Lung (tissue), 12 donors: Measurements from ENCODE around the gene PPP1R13B. TPM values are rescaled to one million over a fixed set of nuclear protein-coding genes. Genes with fewer than 3 reads are reported as not detected.

Experiments used
- ATAC-seq: fragments of 200-7000 bp; cut with Tn5 transposase; one replicate; pipeline ENCODE4 v1.9.1; 2020; ENCODE audit warnings: moderate number of reproducible peaks; ENCODE audit not compliant: insufficient read depth, low FRiP score
- DNase-seq, 3 donors: peaks; one replicate each; pipeline ENCODE4 v3.0.0-alpha.2; 2013 to 2017
- H3K27ac ChIP-seq, 2 donors: one replicate each; pipeline ENCODE4 v1.5.1; 2013; ENCODE audit warnings: mild to moderate bottlenecking in 2 of 2, moderate library complexity in 2 of 2, control low read depth in 1 of 2, inconsistent platforms in 1 of 2, low read depth in 1 of 2, low read length in 1 of 2
- H3K27me3 ChIP-seq, 3 donors: one replicate each; pipeline ENCODE4 v1.5.1; 2013; ENCODE audit warnings: low read length in 2 of 3; ENCODE audit not compliant: control insufficient read depth in 3 of 3, insufficient read depth in 3 of 3
- H3K36me3 ChIP-seq, 4 donors: one replicate each; pipeline ENCODE4 v1.5.1; 2013; ENCODE audit warnings: low read length in 4 of 4, mild to moderate bottlenecking in 1 of 4, moderate library complexity in 1 of 4; ENCODE audit not compliant: control insufficient read depth in 4 of 4, insufficient read depth in 4 of 4
- H3K4me1 ChIP-seq, 5 donors: one replicate each; pipeline ENCODE4 v1.5.1; 2013; ENCODE audit warnings: low read length in 5 of 5, mild to moderate bottlenecking in 2 of 5, moderate library complexity in 1 of 5; ENCODE audit not compliant: control insufficient read depth in 5 of 5, insufficient read depth in 5 of 5
- H3K4me3 ChIP-seq: one replicate; pipeline ENCODE4 v1.5.1; 2013; ENCODE audit warnings: mild to moderate bottlenecking, control low read depth, moderate library complexity
- H3K9ac ChIP-seq, 2 donors: one replicate each; pipeline ENCODE4 v1.5.1; 2013; ENCODE audit warnings: low read length in 2 of 2, control low read depth in 1 of 2; ENCODE audit not compliant: insufficient read depth in 1 of 2
- H3K9me3 ChIP-seq, 4 donors: one replicate each; pipeline ENCODE4 v1.5.1; 2013; ENCODE audit warnings: low read length in 3 of 4, mild to moderate bottlenecking in 1 of 4, moderate library complexity in 1 of 4; ENCODE audit not compliant: control insufficient read depth in 4 of 4, insufficient read depth in 3 of 4
- CTCF ChIP-seq: IDR thresholded peaks from 2 replicates; pipeline ENCODE4 v1.5.1; 2012; ENCODE audit warnings: mild to moderate bottlenecking; ENCODE audit errors: control extremely low read depth, extremely low read depth
- WGBS, 2 donors: extraction: QIAGEN DNeasy Blood & Tissue Kit; methylation state at CpG; one replicate each; pipeline ENCODE4 v1.1.7; 2013; 5-methylcytosine and 5-hydroxymethylcytosine counted together
- polyA plus RNA-seq, 2 donors: library from polyadenylated mRNA; stranded (reverse); fragments of 200-250 nt; gene quantifications; one replicate each; pipeline ENCODE4 v1.2.1, GENCODE V29; 2013
- total RNA-seq, 2 donors: library from RNA; depleted of rRNA in 1 of 2; stranded (reverse); fragments of >200 nt in 1 of 2; gene quantifications; one replicate each; pipeline ENCODE4 v1.2.1, GENCODE V29; 2014 to 2021
- donor health status: control.
- donor health status: control.
- donor health status: Bipolar disorder and iron deficiency.
- donor health status: healthy.
- donor health status: DM: yes; HTN: yes; CAD: no.

PPP1R13B gene
- total and polyA plus RNA-seq, 4 donors = 12.0 to 66.6 (median 38.4) TPM

- Histone ChIP-seq H3K9me3 (no peaks in the 10 kb centered on the region), H3K4me3 (peak overlapping the region; percentile 82), H3K27me3 (peaks cover 0 to 23% (median 17%) of the 10 kb centered on the region in 3 donors), H3K36me3 (peaks cover 0 to 1% (median 0%) of the 10 kb centered on the region in 4 donors), H3K27ac (peak overlapping the region; percentile 87 to 94), H3K9ac (no peak overlapping the region), H3K4me1 (peaks cover 0 to 12% (median 8%) of the 10 kb centered on the region in 5 donors)
- DNase-seq = no peak
- no peak for TF ChIP-seq CTCF
- ATAC-seq = no peak
- WGBS, 2 donors = 26 to 40% methylated on average over 52 to 57 of the region's 57 CpGs
Measured at GRCh38 chr14:103848175-103849077, 1.1 kb upstream of the PPP1R13B start.

- TF ChIP-seq CTCF = no peak
- H3K27ac ChIP-seq = peak overlapping the region; percentile 93
- DNase-seq (peak in 2 of 3 donors; percentile 38 to 50), ATAC-seq (peak; percentile 45)
- H3K9ac ChIP-seq = peak overlapping the region in 1 of 2 donors; percentile 85
- H3K4me1 ChIP-seq = peaks cover 0 to 12% (median 8%) of the 10 kb centered on the region in 5 donors
- WGBS, 2 donors = 1 to 2% methylated on average over 42 to 95 of the region's 95 CpGs
- peaks cover 0 to 23% (median 17%) of the 10 kb centered on the region in 3 donors for H3K27me3 ChIP-seq
- peaks cover 0 to 5% (median under 1%) of the 10 kb centered on the region in 4 donors for H3K36me3 ChIP-seq
- H3K4me3 ChIP-seq = peak overlapping the region; percentile 91
- no peaks in the 10 kb centered on the region for H3K9me3 ChIP-seq
Measured at GRCh38 chr14:103846543-103847450, 578 bp downstream of the PPP1R13B start.

GRCh38 chr14:103846097-103846496 is 1.3 kb downstream of the PPP1R13B start:
- 28 to 33% methylated on average over 8 of the region's 8 CpGs for WGBS, 2 donors
- H3K9ac ChIP-seq = peak overlapping the region in 1 of 2 donors; percentile 85

More at GRCh38 chr14:103846097-103846496, 1.3 kb downstream of the PPP1R13B start:
- no peaks in the 10 kb centered on the region for H3K9me3 ChIP-seq
- no peak for TF ChIP-seq CTCF
- H3K4me1 ChIP-seq = peaks cover 0 to 12% (median 8%) of the 10 kb centered on the region in 5 donors
- ATAC-seq = no peak
- H3K4me3 ChIP-seq = peak overlapping the region; percentile 22
- H3K36me3 ChIP-seq = peaks cover 0 to 5% (median under 1%) of the 10 kb centered on the region in 4 donors
- H3K27me3 ChIP-seq = peaks cover 0 to 23% (median 17%) of the 10 kb centered on the region in 3 donors
- peak overlapping the region in 1 of 2 donors; percentile 93 for H3K27ac ChIP-seq
- DNase-seq = peak in 1 of 3 donors; percentile 53
